HG03025 (cell line): Measurements from ENCODE around the gene IFNL3.
"Not testable (repeated sequence)": the region's sequence is repeated elsewhere in the genome, so short reads cannot be mapped to it uniquely, and the experiment has no call there.

Source experiments
- ATAC-seq: cut with Tn5 transposase; IDR thresholded peaks from one replicate; pipeline ENCODE4 v1.9.1; 2021; ENCODE audit warnings: mild to moderate bottlenecking, moderate library complexity; ENCODE audit not compliant: unreplicated experiment, low FRiP score

IFNL3 gene

GRCh38 chr19:39244410-39245100 lies at the start of gene IFNL3:
TSS of gene IFNL3 (minus strand) at chr19:39245006. CDS start at chr19:39244967, 39 bp downstream.
- not testable (repeated sequence) for ATAC-seq

GRCh38 chr19:39293394-39293793 lies 48.6 kb upstream of the IFNL3 start:
- no peak for ATAC-seq

GRCh38 chr19:39284032-39284431 lies 39.2 kb upstream of the IFNL3 start:
- no peak for ATAC-seq

- no peak for ATAC-seq
Observed at GRCh38 chr19:39282021-39282420, 37.2 kb upstream of the IFNL3 start.

GRCh38 chr19:39277598-39277997 lies 32.8 kb upstream of the IFNL3 start:
- no peak for ATAC-seq

GRCh38 chr19:39276740-39277139 lies 31.9 kb upstream of the IFNL3 start:
- no peak for ATAC-seq

GRCh38 chr19:39275578-39275977 lies 30.8 kb upstream of the IFNL3 start:
- ATAC-seq = no peak

GRCh38 chr19:39273859-39274258 lies 29.1 kb upstream of the IFNL3 start:
- not testable (repeated sequence) for ATAC-seq

- ATAC-seq = no peak
Observed at GRCh38 chr19:39270036-39270871, 25.4 kb upstream of the IFNL3 start.

- not testable (repeated sequence) for ATAC-seq
Observed at GRCh38 chr19:39269369-39269768, 24.6 kb upstream of the IFNL3 start.

GRCh38 chr19:39268531-39269223 lies 23.9 kb upstream of the IFNL3 start:
- ATAC-seq = not testable (repeated sequence)

- not testable (repeated sequence) for ATAC-seq
Observed at GRCh38 chr19:39268085-39268484, 23.3 kb upstream of the IFNL3 start, which contains the start of gene IFNL2. TSS of gene IFNL2 (plus strand) at chr19:39268396. CDS start at chr19:39268569, 173 bp downstream.

- no peak for ATAC-seq
Observed at GRCh38 chr19:39265321-39265916, 20.6 kb upstream of the IFNL3 start.

GRCh38 chr19:39264306-39265290 lies 19.8 kb upstream of the IFNL3 start:
- no peak for ATAC-seq

- no peak for ATAC-seq
Observed at GRCh38 chr19:39263912-39264305, 19.1 kb upstream of the IFNL3 start.

- ATAC-seq = no peak
Observed at GRCh38 chr19:39262496-39262895, 17.7 kb upstream of the IFNL3 start.

GRCh38 chr19:39261704-39262103 lies 16.9 kb upstream of the IFNL3 start:
- ATAC-seq = no peak

GRCh38 chr19:39257227-39257626 lies 12.4 kb upstream of the IFNL3 start:
- ATAC-seq = no peak

GRCh38 chr19:39254531-39255345 lies 9.9 kb upstream of the IFNL3 start:
- ATAC-seq = no peak
